Caco-2 (cell line): ENCODE results near the gene FCHSD2. TPM values are rescaled to one million over a fixed set of nuclear protein-coding genes. Genes with fewer than 3 reads are reported as not detected.
"Not testable (repeated sequence)": the region's sequence is repeated elsewhere in the genome, so short reads cannot be mapped to it uniquely, and the experiment has no call there.

Experiments used
- BruUV-seq: library from RNA; stranded (reverse); fragments of 400-500 nt; replicated peaks from 2 replicates; lab custom pipeline; 2021; lab: Mats Ljungman, UMichigan
- CTCF ChIA-PET: fragments of 300-600 bp; sonication (Branson Sonifier 250); formaldehyde crosslinking; loops from one replicate; lab custom pipeline; 2022; ENCODE audit warnings: antibody characterized with exemption; lab: Charles Lee
- POLR2A ChIA-PET: fragments of 300-600 bp; sonication (Branson Sonifier 250); formaldehyde crosslinking; loops from one replicate; lab custom pipeline; 2022; ENCODE audit warnings: antibody characterized with exemption; lab: Charles Lee
- DNase-seq, 2 experiments: peaks; one replicate each; pipeline versions ENCODE4 v3.0.0 to v3.0.0-alpha.2; 2020 to 2022
- H3K27me3 ChIP-seq: replicated peaks from 2 replicates; pipeline ENCODE4 v1.6.0; 2011; ENCODE audit warnings: low read length; ENCODE audit not compliant: control insufficient read depth, insufficient read depth
- H3K36me3 ChIP-seq: 2 replicates; pipeline ENCODE4 v1.5.1; 2011; ENCODE audit warnings: low read length; ENCODE audit not compliant: control insufficient read depth, insufficient read depth
- H3K4me1 ChIP-seq: fragments of 250-450 bp; sonication (Bioruptor Pico); 2 replicates; pipeline ENCODE4 v1.5.1; 2020; ENCODE audit warnings: mild to moderate bottlenecking
- H3K4me3 ChIP-seq: 2 replicates; pipeline ENCODE4 v1.5.1; 2011; ENCODE audit warnings: low read depth, mild to moderate bottlenecking, control low read depth, low read length
- H3K9me3 ChIP-seq: fragments of 250-450 bp; sonication (Bioruptor Pico); 2 replicates; pipeline ENCODE4 v1.5.1; 2020; ENCODE audit warnings: mild to moderate bottlenecking, moderate library complexity
- H3K27ac Mint-ChIP-seq: one replicate; pipeline ENCODE4 v1.8.0; 2022; ENCODE audit warnings: mixed read lengths; ENCODE audit not compliant: unreplicated experiment
- H3K27me3 Mint-ChIP-seq: one replicate; pipeline ENCODE4 v1.8.0; 2022; ENCODE audit warnings: mixed read lengths; ENCODE audit not compliant: insufficient read depth, unreplicated experiment
- H3K36me3 Mint-ChIP-seq: one replicate; pipeline ENCODE4 v1.8.0; 2022; ENCODE audit warnings: mild to moderate bottlenecking, mixed read lengths; ENCODE audit not compliant: insufficient read depth, unreplicated experiment
- H3K4me1 Mint-ChIP-seq: one replicate; pipeline ENCODE4 v1.8.0; 2022; ENCODE audit warnings: low read depth, mixed read lengths; ENCODE audit not compliant: unreplicated experiment
- H3K4me3 Mint-ChIP-seq: one replicate; pipeline ENCODE4 v1.8.0; 2022; ENCODE audit warnings: mild to moderate bottlenecking, moderate library complexity, mixed read lengths; ENCODE audit not compliant: unreplicated experiment
- H3K9me3 Mint-ChIP-seq: one replicate; pipeline ENCODE4 v1.8.0; 2022; ENCODE audit warnings: mixed read lengths; ENCODE audit not compliant: unreplicated experiment
- intact Hi-C: fragments of 100-400 bp; cut with micrococcal nuclease; formaldehyde crosslinking; loops from one replicate; pipeline ENCODE4 v1.10.0; 2022; ENCODE audit not compliant: unreplicated experiment
- total RNA-seq: library from RNA; stranded (reverse); gene quantifications from 2 replicates; pipeline ENCODE4 v1.2.3, GENCODE V29; 2022
- TF ChIP-seq, protein P1 (sequence below), 2 experiments: fragments of 200-600 bp in 1 of 2; IDR thresholded peaks; 1 replicate in 1 of 2; 2 replicates in 1 of 2; pipeline versions ENCODE4 v1.5.1 to v1.8.0; 2011 to 2022; ENCODE audit warnings: antibody characterized with exemption in 1 of 2, control low read depth in 1 of 2, inconsistent platforms in 1 of 2, low read depth in 1 of 2, low read length in 1 of 2, mild to moderate bottlenecking in 1 of 2, moderate library complexity in 1 of 2; ENCODE audit not compliant: insufficient read depth in 1 of 2, severe bottlenecking in 1 of 2, unreplicated experiment in 1 of 2

Gene FCHSD2
- total RNA-seq, 1 experiment from 2014 or later = 32.7 TPM

DNA sequence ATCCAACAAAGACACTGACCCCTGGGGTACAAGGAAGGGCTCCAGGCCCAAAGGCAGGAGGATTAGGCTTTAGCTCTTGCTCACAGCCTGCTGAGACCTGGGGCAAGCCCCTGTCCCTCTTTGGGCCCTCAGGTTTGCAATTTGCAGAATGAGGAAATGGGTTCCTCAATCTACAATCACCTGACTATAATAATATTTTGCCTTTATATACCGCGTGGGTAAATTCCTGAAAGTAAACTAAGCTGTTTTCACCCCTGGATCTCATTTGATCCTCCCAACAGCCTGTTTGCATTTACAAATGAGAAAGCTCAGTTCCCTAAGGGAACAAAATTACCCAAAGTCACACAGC, 349.1 kb downstream of the FCHSD2 start:
- no peak for DNase-seq
- ChIA-PET POLR2A (interaction anchor here (0.6 to 1.4 kb wide), 3 partner anchors 14 to 68 kb away, joined by 3 to 6 read pairs (median 4); no protein-coding TSS in a partner anchor), CTCF (interaction anchor here (1.8 to 4.0 kb wide), 4 partner anchors 14 to 109 kb away, joined by 12 to 74 read pairs (median 21); no protein-coding TSS in a partner anchor)
- Mint-ChIP-seq H3K4me3 (peak overlapping the region; percentile 82), H3K27me3 (no peaks in the 10 kb centered on the region), H3K36me3 (peaks cover 8% of the 10 kb centered on the region), H3K9me3 (no peaks in the 10 kb centered on the region), H3K27ac (peak overlapping the region; percentile 91), H3K4me1 (peaks cover 25% of the 10 kb centered on the region)
- peaks cover 33% of the 10 kb centered on the region for H3K4me1 ChIP-seq
- no TSS peak for BruUV-seq
- no peaks in the 10 kb centered on the region for H3K9me3 ChIP-seq
- TF ChIP-seq, protein P1, sequence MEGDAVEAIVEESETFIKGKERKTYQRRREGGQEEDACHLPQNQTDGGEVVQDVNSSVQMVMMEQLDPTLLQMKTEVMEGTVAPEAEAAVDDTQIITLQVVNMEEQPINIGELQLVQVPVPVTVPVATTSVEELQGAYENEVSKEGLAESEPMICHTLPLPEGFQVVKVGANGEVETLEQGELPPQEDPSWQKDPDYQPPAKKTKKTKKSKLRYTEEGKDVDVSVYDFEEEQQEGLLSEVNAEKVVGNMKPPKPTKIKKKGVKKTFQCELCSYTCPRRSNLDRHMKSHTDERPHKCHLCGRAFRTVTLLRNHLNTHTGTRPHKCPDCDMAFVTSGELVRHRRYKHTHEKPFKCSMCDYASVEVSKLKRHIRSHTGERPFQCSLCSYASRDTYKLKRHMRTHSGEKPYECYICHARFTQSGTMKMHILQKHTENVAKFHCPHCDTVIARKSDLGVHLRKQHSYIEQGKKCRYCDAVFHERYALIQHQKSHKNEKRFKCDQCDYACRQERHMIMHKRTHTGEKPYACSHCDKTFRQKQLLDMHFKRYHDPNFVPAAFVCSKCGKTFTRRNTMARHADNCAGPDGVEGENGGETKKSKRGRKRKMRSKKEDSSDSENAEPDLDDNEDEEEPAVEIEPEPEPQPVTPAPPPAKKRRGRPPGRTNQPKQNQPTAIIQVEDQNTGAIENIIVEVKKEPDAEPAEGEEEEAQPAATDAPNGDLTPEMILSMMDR (IDR thresholded peaks at IDR 0.05; ENCODE audit: insufficient read depth in 1 of 2, low read depth in 1 of 2, low read length in 1 of 2, severe bottlenecking in 1 of 2, unreplicated experiment in 1 of 2) = no peak
- intact Hi-C loops = loop anchor here (1.0 kb wide), 3 partner anchors 14 to 41 kb away; partner anchors contain the start of gene ARAP1
- no peaks in the 10 kb centered on the region for H3K27me3 ChIP-seq
- 0 out of 2 replicates have a peak, but pooled peaks cover under 1% of the 10 kb centered on the region for H3K36me3 ChIP-seq
- no peak overlapping the region for H3K4me3 ChIP-seq

DNA sequence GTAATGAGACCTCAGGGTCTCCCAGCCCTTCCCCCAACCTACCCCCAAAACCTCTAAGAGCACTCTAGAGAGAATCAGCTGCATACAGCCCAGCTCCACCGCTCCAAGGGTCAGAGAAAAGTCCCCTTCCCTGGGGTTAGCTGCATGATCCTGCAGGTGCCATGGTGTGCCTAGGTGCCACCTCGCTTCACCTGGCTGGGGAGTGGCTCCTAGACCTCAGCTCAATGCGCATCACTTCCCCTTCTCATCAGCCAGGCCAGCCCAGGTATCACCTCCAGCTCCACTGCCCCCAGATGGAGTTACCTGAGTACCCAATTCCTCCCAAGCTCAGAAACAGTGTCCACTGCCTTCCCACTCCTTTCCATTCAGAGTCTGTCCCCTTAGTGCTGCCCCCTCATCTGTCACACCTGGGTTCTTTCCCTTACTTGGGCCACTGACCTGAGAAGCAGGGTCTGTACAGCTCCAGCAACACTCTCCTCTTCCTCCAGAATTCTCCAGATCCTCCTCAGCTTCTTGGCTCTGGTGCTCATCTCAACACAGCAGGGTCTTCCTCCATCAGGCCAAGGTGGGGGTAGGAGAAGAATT, 349.6 kb downstream of the FCHSD2 start:
- no peak for DNase-seq
- Mint-ChIP-seq H3K27ac (peak overlapping the region; percentile 91), H3K4me1 (peaks cover 30% of the 10 kb centered on the region), H3K36me3 (peaks cover 11% of the 10 kb centered on the region), H3K27me3 (no peaks in the 10 kb centered on the region), H3K4me3 (no peak overlapping the region), H3K9me3 (no peaks in the 10 kb centered on the region)
- BruUV-seq = no TSS peak
- intact Hi-C loops = loop anchor here (1.0 kb wide), 3 partner anchors 13 to 40 kb away; partner anchors contain the start of gene ARAP1
- Histone ChIP-seq H3K9me3 (no peaks in the 10 kb centered on the region), H3K27me3 (no peaks in the 10 kb centered on the region), H3K4me3 (no peak overlapping the region), H3K4me1 (peaks cover 38% of the 10 kb centered on the region), H3K36me3 (0 out of 2 replicates have a peak, but pooled peaks cover 2% of the 10 kb centered on the region)
- ChIA-PET POLR2A (interaction anchor here (0.6 to 1.4 kb wide), 3 partner anchors 14 to 67 kb away, joined by 3 to 6 read pairs (median 3); no protein-coding TSS in a partner anchor), CTCF (interaction anchor here (0.7 to 4.0 kb wide), 3 partner anchors 13 to 67 kb away, joined by 3 to 74 read pairs (median 12); no protein-coding TSS in a partner anchor)
- TF ChIP-seq, protein P1 (IDR thresholded peaks at IDR 0.05; ENCODE audit: insufficient read depth in 1 of 2, low read depth in 1 of 2, low read length in 1 of 2, severe bottlenecking in 1 of 2, unreplicated experiment in 1 of 2) = peak in 1 of 2 experiments; percentile 3

DNA sequence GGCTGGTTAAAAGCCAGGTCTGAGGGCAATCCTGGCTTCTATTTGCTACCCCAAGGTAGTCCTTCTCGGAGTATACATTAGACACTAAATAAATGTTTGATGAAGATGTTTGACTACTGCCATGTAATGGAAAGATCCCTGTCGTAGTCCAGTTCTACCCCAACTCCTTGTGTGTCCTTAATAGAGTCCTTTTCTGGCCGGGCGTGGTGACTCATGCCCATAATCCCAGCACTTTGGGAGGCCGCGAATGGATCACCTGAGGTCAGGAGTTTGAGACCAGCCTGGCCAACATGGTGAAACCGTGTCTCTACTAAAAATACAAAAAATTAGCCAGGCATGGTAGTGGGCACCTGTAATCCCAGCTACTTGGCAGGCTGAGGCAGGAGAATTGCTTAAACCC, 350.9 kb downstream of the FCHSD2 start:
- POLR2A ChIA-PET = interaction anchor here (0.6 kb wide), 1 partner anchor 9 kb away, joined by 5 read pairs; no protein-coding TSS in a partner anchor
- H3K9me3 Mint-ChIP-seq, H3K9me3 ChIP-seq, H3K27me3 ChIP-seq, H3K36me3 ChIP-seq, H3K4me3 Mint-ChIP-seq, DNase-seq, H3K4me3 ChIP-seq, intact Hi-C loops, BruUV-seq, H3K27me3 Mint-ChIP-seq: not testable (repeated sequence)
- Mint-ChIP-seq H3K36me3 (peaks cover 24% of the 10 kb centered on the region), H3K4me1 (peaks cover 43% of the 10 kb centered on the region), H3K27ac (peak overlapping the region; percentile 99)
- CTCF ChIA-PET = interaction anchor here (2.0 to 4.0 kb wide), 2 partner anchors 12 to 66 kb away, joined by 9 to 74 read pairs; no protein-coding TSS in a partner anchor
- peaks cover 49% of the 10 kb centered on the region for H3K4me1 ChIP-seq
